NCI-H446 treated with DMSO at 0.1 percent for 48 hours (cell line): ENCODE measurements around the gene DOCK11.

Experiments used
- DNase-seq: peaks from one replicate; lab custom pipeline; 2025; lab: John Stamatoyannopoulos, UW

The DOCK11 gene

DNA sequence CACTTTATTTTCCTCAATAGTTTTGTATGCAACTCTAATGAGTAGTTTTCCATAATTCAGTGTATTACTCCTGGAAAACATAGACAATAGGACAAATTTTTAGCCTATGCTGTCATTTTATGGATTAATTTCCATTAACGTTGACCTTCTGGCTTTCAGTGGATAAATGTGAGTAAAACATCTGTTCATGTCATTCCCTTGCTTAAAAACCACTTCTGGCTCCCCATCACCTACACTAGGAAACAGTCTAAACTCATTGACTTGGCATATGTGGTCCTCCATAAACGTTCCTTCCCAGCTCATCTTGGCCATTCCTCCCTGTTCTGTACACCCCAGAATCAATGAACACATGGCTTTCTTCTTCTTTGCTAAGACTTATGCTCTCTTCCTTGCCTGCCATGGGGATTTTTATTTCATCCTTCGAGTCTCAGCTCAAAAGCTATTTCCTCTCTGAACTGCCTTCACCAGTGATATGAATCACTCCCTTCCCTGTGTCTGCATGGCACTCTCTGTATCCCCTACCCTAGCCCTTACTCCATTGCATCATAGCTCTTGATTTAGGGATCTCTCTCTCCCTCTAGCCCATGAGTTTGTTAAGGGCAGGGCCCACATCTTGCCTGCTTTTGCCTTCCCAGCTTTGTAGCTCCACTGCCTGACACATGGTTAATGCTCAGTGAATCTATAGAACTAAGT is 34.8 kb downstream of the DOCK11 start:
- no peak for DNase-seq

DNA sequence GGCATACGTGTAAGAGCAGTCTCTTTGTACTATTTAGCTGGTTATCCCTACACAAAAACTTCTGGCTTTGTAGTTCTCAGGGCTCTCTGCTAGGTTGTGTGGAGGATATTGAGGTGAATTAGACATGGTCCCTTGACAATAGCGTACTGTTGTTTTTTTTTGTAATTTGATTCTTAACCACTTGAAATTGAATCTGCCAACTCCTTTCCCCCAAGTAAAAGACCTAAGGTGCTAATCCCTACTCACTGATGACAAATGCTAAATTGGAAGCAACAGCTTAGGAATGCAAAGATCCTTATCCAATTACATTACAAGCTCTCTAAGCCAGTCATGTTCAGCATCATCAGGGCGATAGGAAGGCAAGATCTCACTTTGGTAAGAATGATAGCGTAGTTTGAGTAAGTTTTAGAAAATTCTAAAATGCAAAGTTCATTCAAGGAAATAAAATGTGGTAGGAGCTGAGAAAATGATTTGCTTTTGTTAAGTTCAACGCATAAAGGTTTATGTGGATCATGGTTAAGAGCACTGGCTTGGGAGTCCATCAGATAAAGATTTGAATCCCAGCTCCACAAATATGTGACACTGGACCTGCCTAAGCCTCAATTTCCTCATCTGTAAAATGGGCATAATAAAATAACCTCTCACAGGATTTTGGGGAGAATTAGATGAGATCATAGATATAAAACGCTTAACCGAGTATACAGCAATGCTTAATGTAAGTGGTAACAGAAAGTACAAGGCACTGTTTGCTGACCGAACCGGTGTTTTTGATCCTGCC is 39.3 kb downstream of the DOCK11 start:
- no peak for DNase-seq

DNA sequence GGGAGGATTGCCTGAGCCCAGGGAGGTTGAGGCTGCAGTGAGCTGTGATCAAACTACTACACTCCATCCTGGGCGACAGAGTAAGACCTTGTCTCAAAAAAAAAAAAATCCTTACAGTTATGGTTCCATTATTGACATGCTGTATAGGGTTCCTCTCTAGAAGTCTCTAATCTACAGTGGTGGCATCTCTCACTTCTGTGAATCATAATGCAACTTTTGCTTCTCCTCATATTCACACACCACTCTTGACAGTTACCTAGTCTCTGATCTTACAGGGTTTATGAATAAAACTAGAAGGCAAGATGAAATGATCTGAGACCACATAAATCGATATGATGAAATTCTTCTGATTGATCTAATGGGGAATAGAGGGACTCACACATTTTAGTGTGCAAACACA is 40.6 kb downstream of the DOCK11 start:
- no peak for DNase-seq

DNA sequence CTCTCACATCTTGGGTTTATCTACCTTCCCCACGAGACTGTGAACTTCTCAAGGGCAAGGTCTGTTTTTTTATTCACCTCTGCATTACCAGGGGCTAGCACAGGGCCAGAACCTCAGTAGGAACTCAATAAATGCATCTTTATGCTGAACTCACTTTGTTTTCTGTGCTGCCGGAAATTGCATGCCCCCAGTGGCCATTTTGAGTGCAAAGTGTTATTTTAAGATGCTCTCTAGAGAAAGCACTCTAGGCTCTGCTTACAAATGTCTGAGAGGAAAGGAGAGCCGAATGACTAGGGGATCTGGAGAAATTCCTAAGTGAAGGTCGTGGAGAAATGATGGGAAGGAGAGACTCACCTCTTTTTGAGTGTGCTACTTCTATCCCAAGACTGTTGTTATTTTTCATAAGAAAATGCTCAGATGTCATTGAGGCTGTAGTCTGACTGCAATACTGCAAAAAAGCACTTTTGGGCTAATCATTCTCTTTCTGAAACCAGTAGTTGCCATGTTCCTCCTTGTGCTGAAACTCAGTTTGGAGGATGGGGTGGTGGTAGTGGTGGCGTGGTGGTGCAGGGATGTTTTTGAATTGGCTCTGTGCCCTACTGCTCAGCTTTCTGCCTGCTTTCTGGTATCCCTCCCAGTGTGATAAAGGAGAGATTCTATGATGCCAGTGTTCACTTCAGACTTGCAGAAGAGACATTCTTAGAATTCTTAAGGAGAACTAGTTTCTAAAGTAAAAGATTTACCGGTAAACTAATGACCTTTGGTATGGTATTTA is 41.3 kb downstream of the DOCK11 start:
- no peak for DNase-seq

DNA sequence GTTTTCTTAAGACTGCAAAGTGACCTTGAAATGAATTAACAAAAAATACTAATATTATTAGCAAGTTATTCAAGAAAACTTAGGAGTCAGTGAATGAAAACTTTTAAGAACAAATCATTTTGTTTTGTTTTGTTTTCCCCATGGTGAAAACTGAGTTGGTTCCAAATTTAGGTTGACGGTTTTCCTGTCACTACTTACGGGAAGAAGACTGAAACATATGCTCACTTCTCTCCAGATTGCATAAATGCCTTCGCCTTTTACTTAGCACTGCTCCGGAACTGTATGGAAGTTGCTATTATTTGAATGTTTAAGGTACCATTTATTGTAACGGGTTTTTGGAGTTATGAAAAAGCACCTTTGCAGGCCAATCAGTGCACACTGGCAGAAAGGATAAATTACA is 42.8 kb downstream of the DOCK11 start:
- DNase-seq: no peak

DNA sequence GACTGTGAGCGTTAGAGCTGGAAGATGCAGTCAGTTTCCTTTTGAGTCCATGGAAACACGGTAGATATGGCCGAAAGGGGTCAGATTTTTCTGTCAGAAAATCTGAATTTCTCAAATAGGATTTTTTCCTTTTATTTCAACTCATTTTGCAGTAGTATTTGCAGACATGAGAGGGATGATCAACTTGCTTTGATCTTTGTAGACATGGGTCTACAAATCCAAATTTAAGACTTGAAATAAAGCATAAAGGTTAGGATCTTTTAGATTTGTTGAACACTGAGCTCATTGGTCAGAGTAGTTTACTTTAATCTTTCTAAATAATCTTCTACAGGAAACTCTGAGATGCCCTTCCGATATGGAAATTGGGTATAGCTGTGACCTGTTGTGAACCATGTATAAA is 44.7 kb downstream of the DOCK11 start:
- no peak for DNase-seq

DNA sequence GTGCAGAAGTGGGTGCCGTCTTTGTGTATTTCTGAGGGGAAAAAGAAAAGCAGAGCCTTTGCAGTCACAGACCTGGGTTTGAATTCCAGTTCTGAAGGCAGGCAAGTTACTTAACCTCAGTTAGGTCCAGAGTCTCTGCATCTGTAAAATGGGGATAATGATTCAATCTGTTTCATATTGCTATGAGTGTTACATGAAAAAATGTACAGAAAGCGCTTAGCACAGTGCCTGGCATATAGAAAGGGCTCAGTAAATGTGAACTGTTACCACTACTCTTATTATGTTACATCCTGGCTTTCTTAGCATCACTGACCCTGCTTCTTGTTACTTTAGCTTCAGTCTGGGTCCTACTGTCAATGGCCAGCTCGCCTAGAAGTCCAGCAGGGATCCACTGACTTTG is 45.9 kb downstream of the DOCK11 start:
- no peak for DNase-seq

DNA sequence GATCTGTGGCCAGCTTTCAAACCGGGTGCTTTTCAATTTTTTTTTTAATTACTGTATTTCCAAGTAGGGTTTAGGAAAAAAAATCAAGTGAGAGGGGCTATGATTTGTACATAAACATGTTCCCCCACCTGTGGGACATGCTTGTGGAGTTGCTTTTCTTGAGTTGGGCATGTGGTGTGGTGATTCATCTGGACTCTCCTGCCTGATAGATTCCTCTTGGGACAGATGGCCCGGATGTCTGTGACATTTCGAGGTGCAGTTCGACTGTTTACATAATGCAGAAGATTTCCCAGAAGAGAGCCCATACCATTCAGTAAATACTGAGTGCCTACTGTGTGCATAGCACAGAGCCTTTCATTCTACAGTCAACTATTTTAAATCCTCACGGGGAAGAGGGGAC is 49.9 kb downstream of the DOCK11 start:
- DNase-seq: no peak

DNA sequence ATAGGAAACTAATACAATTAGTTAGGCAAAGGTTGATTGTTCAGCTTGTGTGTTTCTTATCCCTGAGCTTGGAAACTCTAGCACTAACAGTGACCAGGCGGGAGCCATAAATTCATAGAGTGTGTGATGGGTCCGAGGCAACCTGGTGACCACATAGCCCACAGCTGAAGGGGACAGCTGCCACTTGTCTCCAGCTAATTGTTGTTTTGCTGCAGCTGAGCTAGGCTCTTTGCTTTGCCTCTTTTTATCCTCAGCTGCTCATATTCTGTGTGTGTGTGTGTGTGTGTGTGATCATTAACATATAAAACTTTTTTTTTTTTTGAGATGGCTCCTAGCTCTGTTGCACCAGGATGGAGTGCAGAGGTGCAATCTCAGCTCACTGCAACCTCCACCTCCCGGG is 53.2 kb downstream of the DOCK11 start:
- DNase-seq: no peak

DNA sequence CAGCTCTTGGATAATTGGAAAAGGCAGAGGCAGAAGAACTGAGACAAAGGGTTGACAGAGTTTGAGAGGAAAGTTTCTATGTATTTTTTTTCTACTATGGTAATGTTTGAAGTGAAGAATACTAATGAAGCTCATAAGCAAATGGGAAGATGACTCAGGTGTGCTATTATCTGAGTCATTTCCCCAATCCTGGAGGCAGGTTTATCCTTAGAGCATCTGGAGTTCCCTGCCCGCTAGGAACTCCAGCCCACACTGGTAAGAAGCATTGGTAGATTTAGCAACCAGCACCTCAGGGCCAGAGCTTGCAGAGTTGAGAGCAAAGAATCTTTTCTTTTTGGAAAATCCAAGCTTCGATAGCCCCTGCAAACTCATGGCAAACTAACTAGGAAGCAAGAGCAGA is 55.2 kb downstream of the DOCK11 start:
- DNase-seq: no peak

DNA sequence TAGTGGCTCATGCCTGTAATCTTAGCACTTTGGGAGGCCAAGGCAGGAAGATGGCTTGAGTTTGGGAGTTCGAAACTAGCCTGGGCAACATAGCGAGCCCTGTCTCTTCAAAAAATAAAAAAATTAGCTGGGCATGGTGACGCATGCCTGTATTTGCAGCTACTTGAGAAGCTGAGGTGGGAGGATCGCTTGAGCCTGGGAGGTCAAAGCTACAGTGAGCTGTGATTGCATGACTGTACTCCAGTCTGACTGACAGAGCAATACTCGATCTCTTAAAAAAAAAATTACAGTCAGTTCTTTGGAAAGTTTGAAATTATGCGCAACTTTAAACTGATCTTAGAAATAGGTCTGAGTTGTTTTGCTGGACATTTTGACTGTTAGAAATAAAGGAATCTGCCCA is 55.8 kb downstream of the DOCK11 start:
- DNase-seq: no peak

DNA sequence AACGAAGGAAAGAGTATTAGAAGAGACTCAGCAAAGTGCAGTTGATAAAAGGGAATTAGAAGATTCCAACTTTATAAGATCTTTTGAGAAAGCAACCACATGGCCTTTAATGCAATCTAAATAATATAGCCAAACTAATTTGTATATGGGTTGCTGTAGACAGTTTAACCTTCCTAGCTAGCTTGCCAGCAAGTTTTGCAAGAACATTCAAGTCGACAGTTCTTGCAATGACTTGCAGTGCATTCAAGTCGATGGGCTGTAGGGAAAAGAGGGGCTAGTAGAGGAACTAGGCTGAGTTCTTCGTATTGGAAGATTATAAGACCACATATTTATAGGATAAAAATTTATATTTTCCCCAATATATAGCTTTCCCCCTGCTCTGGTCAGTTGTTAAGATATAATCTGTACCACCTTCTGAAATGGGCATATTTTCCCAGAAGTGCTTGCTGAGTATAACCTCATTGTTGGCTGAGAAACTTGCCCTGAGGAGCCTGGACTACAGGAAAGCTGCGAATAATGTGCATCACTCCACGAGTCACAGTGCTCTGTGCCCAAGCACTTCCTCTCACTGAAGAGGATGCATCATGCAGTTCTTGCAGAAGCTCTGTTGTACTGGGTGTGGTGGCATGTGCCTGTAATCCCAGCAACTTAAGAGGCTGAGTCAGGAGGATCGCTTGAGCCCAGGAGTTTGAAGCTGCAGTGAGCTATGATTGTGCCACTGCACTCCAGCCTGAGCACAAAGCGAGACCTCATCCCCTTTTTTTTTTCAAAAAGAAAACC is 56.7 kb downstream of the DOCK11 start:
- no peak for DNase-seq

DNA sequence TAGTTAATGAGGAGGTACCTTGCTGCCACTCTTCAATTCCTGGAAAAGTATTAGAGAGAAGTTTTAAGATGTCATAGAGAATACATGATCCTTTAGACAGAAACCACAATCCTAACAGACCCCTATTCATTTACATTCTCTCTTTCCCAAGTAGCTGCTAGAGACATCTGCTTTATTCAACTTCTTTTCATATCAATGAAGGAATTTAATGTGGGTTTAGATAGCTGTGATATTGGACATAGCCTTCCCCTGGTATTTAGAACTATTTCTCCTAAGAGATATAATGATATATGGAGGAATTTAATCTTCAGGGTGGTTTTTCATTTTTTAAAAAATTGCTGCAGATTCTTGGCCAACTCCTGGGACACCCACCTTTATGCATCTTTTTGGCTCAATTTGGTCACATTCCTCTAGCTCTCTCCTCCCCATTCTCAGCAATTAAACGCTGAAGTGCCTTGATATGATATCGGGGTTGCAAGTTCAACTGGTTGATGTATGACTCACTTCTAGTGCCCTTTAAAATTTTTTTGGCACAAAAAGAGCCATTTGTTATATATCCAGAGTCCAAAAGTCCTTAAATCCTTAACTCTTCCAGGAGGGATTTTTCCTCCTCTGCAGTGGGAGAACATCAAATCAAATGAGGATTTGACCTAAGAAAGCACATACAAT is 57.6 kb downstream of the DOCK11 start:
- DNase-seq: no peak

DNA sequence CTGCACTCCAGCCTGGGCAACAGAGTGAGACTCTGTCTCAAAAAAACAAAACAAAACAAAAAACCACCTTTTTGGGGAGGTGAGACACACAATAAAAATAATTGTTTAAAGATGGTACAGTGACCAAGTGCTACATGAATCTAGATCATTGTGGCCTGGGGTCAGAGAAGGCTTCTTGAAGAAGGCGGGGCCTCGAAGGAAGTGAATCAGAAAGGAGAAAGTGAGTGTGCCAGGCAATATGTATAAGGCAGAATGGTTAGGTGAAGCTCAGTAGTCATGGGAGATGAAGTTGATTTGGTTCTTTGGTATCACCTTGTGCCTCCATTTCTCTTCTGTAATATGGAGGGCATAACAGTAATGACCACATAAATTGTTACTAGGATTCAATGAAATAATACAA is 58.9 kb downstream of the DOCK11 start:
- DNase-seq: no peak

DNA sequence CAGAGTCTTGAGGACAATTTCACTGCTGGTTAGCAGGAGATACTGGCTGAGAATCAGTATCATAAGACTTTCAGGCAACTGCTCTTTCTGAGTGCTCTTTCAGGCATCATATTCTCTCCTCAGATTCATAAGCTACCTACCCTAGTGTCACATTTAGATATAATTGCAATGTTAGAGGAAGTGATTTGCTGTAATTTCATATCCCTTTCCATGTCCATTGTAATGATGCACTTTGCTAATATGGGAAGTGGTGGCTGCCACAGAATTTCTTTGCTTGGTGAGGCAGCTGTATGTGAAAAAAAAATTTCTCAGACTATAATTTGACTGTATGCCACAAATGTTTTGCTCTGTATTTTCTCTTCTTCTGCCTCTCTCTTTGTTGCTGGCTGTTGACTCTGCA is 63.3 kb downstream of the DOCK11 start:
- DNase-seq: no peak

DNA sequence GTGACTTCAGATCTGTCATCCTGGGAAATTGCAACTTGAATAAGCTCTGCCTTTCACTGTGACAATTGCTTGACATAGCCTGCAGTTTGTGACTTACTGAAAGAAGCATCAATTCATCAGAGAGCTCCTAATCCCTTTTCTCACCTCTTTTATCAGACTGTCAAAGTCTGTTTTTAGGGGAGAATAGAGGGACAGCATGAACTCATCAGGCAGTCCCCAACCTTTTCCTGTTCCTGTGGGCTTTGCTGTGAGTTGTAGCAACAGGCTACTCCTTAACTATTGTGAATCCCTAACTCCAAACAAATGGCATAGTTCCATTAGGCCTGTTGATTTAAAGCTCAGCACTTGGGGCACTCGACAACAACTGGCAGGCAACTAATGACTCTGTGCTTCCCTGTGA is 64.9 kb downstream of the DOCK11 start:
- DNase-seq: no peak

DNA sequence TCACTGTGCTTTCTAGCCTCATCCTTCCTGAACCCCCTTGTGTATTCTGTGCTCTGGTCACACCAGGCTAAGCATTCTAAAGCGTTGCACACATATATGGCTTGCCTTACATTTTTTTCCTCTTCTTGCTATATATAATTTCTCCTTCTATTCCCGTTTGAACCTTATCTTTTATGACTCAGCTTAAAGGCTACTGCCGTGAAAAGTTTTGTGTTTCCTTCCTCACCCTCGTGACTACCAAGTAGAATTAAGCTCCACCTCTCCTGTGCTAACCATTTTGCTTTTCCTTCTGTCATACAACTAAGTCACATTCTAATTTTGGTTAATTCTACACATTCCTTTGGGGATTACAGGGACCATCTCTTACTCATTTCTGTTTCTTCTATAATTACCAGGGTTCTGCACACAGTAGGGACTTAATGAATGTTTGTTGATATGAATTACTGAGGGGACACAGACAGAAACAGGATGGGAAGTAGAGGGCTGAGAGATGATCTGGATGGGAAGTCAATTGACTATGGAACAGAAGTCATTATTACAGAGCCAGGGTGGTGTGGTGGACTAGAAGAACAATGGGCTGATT is 67.1 kb downstream of the DOCK11 start:
- DNase-seq: no peak

DNA sequence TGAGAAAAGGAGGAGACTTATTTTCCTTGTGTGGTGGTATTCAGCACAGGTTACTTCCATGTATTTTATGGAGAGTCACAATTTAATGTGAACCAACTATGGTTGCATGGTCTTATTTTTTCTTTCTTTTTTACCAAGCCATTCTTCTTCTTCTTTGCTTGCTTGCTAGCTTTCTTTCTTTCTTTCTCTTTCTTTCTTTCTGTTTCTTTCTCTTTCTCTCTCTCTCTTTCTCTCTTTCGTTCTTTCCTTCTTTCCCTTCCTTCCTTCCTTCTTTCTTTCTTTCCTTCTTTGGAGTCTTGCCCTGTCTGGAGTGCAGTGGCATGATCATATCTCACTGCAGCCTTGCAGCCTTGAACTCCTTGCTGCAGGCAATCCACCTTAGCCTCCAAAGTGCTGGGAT is 68.9 kb downstream of the DOCK11 start:
- no peak for DNase-seq

DNA sequence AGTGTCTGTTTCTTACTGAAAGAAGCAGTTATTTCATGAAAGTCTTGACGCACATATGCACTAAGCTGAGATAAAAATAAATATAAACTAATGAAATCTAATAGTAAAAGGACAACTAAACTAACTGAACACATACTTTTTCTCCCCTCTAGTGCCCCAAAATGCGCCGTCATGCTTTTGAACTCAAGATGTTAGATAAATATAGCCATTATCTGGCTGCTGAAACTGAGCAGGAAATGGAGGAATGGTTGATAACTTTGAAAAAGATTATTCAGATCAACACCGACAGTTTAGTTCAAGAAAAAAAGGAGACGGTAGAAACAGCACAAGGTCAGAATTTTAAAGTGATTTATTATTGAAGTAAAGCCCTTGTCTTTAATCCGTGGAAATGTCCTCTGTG is 70.2 kb downstream of the DOCK11 start:
- DNase-seq: no peak

DNA sequence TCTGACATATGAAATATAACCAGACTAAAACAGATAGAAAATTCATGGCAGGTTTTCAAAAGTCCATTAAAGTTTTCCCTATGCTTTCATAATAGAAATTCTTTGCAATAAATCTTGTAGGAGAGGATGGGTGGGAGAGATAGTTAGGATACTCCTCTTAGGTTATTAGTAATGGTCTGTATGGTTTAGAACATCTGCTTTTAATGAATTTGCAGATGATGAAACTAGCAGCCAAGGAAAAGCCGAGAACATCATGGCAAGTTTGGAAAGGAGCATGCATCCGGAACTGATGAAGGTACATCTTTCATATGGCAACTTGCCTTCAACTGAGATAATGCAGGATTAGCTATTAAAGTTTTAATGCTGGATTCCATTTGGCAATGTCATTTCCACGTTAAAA is 70.7 kb downstream of the DOCK11 start:
- DNase-seq: no peak

DNA sequence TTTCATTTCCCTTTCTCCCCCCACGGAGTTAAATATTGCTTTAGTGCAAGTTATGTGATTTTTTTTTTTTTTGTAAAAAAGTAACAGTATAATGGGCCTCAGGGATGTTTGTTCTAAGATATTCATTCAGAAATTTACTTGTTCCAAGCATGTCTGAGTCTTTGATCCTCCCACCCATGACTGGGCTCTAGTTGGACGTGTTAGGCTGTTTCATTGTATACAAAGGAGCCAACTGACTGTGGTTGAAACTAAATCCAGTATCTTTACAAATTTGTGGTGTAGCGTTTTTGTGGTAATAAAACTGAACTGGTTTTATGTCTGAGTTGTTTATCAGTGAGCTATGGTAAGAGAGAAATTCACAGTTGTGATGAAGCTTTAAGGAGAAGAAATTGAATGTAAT is 74.1 kb downstream of the DOCK11 start:
- no peak for DNase-seq
